GM12878 (cell line): Measurements from ENCODE around the gene COL7A1. TPM values are rescaled to one million over a fixed set of nuclear protein-coding genes. Genes with fewer than 3 reads are reported as not detected.
A peak's percentile ranks its signal among the peaks of the same experiment; 100 is the strongest.

Experiments
- ATAC-seq: fragments of 200-7000 bp; cut with Tn5 transposase; 3 replicates; pipeline ENCODE4 v1.9.1; 2020; ENCODE audit warnings: mild to moderate bottlenecking, moderate library complexity
- BruUV-seq: library from RNA; stranded (reverse); fragments of 400-500 nt; replicated peaks from 2 replicates; lab custom pipeline; 2021; lab: Mats Ljungman, UMichigan
- CTCF ChIA-PET: fragments of 300-600 bp; sonication (Branson Sonifier 250); formaldehyde crosslinking; extraction: SDS; loops from one replicate; lab custom pipeline; 2021; ENCODE audit warnings: inconsistent platforms; lab: Yijun Ruan, JAX
- POLR2A ChIA-PET: fragments of 350-600 bp; formaldehyde crosslinking; extraction: SDS; loops from one replicate; lab custom pipeline; 2021; ENCODE audit warnings: inconsistent platforms; lab: Charles Lee
- RAD21 ChIA-PET: fragments of 300-600 bp; sonication (Branson Sonifier 250); formaldehyde crosslinking; loops from one replicate; lab custom pipeline; 2023; ENCODE audit warnings: antibody characterized with exemption; ENCODE audit not compliant: unreplicated experiment; lab: Charles Lee
- SMC1A ChIA-PET: fragments of 300-600 bp; sonication (Branson Sonifier 250); formaldehyde crosslinking; loops from one replicate; lab custom pipeline; 2023; ENCODE audit not compliant: unreplicated experiment, uncharacterized antibody; lab: Charles Lee
- DNase-seq: peaks from one replicate; pipeline ENCODE4 v3.0.0-alpha.2; 2011; ENCODE audit warnings: low read depth, low spot score
- FAIRE-seq: peaks from 3 replicates; lab custom pipeline; 2011; peaks lifted over from hg19 to GRCh38; lab: Jason Lieb, UNC
- H2AFZ ChIP-seq: 2 replicates; pipeline ENCODE4 v1.6.0; 2011; ENCODE audit warnings: low read depth, low read length, control low read depth; ENCODE audit not compliant: control insufficient read depth
- H3K27ac ChIP-seq: 2 replicates; pipeline ENCODE4 v1.5.1; 2011; ENCODE audit warnings: control low read depth; ENCODE audit not compliant: control insufficient read depth, insufficient read depth
- H3K27me3 ChIP-seq, 2 experiments: replicated peaks in 1 of 2; 2 replicates each; pipeline versions ENCODE4 v1.6.0 to v1.6.1; 2011; ENCODE audit warnings: low read length in 1 of 2; ENCODE audit not compliant: control insufficient read depth in 2 of 2, insufficient read depth in 2 of 2
- H3K36me3 ChIP-seq, 2 experiments: 2 replicates each; pipeline ENCODE4 v1.5.1; 2011; ENCODE audit warnings: low read length in 1 of 2; ENCODE audit not compliant: control insufficient read depth in 2 of 2, insufficient read depth in 2 of 2
- H3K4me1 ChIP-seq: 2 replicates; pipeline ENCODE4 v1.6.1; 2011; ENCODE audit warnings: mild to moderate bottlenecking, low read length, moderate library complexity, mixed read lengths; ENCODE audit not compliant: control insufficient read depth, insufficient read depth
- H3K4me2 ChIP-seq: 2 replicates; pipeline ENCODE4 v1.6.0; 2011; ENCODE audit warnings: control low read depth; ENCODE audit not compliant: control insufficient read depth, insufficient read depth
- H3K4me3 ChIP-seq: fragments of 200-600 bp; sonication (generic); 2 replicates; pipeline ENCODE4 v1.5.1; 2016
- H3K79me2 ChIP-seq: 2 replicates; pipeline ENCODE4 v1.6.0; 2011; ENCODE audit warnings: low read length; ENCODE audit not compliant: control insufficient read depth, insufficient read depth
- H3K9ac ChIP-seq: 2 replicates; pipeline ENCODE4 v1.8.0; 2011; ENCODE audit warnings: low read length, control low read depth, mixed read lengths; ENCODE audit not compliant: control insufficient read depth, insufficient read depth
- H3K9me3 ChIP-seq: replicated peaks from 3 replicates; pipeline ENCODE4 v1.5.1; 2011; ENCODE audit warnings: mild to moderate bottlenecking, low read length; ENCODE audit not compliant: control insufficient read depth, insufficient read depth
- H4K20me1 ChIP-seq: 2 replicates; pipeline ENCODE4 v1.6.0; 2011; ENCODE audit not compliant: control insufficient read depth, insufficient read depth
- ATF7 ChIP-seq: fragments of 450-650 bp; IDR thresholded peaks from 2 replicates; pipeline ENCODE4 v1.6.1; 2016; ENCODE audit warnings: low read depth, mild to moderate bottlenecking
- ETV6 ChIP-seq, 2 experiments: fragments of 450-650 bp in 1 of 2; IDR thresholded peaks in 1 of 2; conservative IDR thresholded peaks in 1 of 2; 2 replicates each; pipeline ENCODE4 v1.6.1; 2014; ENCODE audit warnings: antibody characterized with exemption in 1 of 2, borderline replicate concordance in 1 of 2, low read depth in 1 of 2, mild to moderate bottlenecking in 1 of 2, moderate library complexity in 1 of 2
- HCFC1 ChIP-seq: fragments of 150-350 bp; IDR thresholded peaks from 2 replicates; pipeline ENCODE4 v1.6.1; 2014; ENCODE audit warnings: low read length
- IKZF2 ChIP-seq, 2 experiments: fragments of 450-650 bp; IDR thresholded peaks; 2 replicates each; pipeline ENCODE4 v1.6.1; 2017; ENCODE audit warnings: mild to moderate bottlenecking in 2 of 2, moderate library complexity in 2 of 2
- KLF5 ChIP-seq: fragments of 450-650 bp; IDR thresholded peaks from 2 replicates; pipeline ENCODE4 v1.6.1; 2014; ENCODE audit warnings: mild to moderate bottlenecking; ENCODE audit not compliant: partially characterized antibody
- POLR2AphosphoS2 ChIP-seq: IDR thresholded peaks from 2 replicates; pipeline ENCODE4 v1.6.1; 2011; ENCODE audit warnings: low read depth, mild to moderate bottlenecking, low read length, improper control_type of control experiment, moderate library complexity
- RELA ChIP-seq: fragments of 450-650 bp; IDR thresholded peaks from 2 replicates; pipeline ENCODE4 v1.8.0; 2014; ENCODE audit warnings: borderline replicate concordance; ENCODE audit not compliant: partially characterized antibody
- SRF ChIP-seq, 2 experiments: IDR thresholded peaks; 2 replicates each; pipeline ENCODE4 v1.6.1; 2011; ENCODE audit warnings: low read depth in 2 of 2, low read length in 2 of 2, mild to moderate bottlenecking in 1 of 2, moderate library complexity in 1 of 2
- YY1 ChIP-seq: IDR thresholded peaks from 2 replicates; pipeline ENCODE4 v1.6.1; 2011; ENCODE audit warnings: low read depth, mild to moderate bottlenecking, low read length
- WGBS: methylation state at CpG from one replicate; pipeline ENCODE4 v1.1.6; 2016; ENCODE audit warnings: low lambda C conversion rate; ENCODE audit not compliant: insufficient replicate concordance, insufficient coverage; ENCODE audit errors: missing lambda C conversion rate; 5-methylcytosine and 5-hydroxymethylcytosine counted together
- in situ Hi-C: fragments of 300-500 bp; cut with MboI; formaldehyde crosslinking; loops from 9 replicates; pipeline ENCODE4 v1.14.3; 2018; ENCODE audit warnings: mixed read lengths
- intact Hi-C: fragments of 100-400 bp; cut with micrococcal nuclease; formaldehyde crosslinking; loops from one replicate; pipeline ENCODE4 v1.14.2; 2022; ENCODE audit not compliant: unreplicated experiment
- polyA plus RNA-seq, 11 experiments: library from polyadenylated mRNA; depleted of rRNA in 4 of 11; unstranded in 6 of 11; stranded (reverse) in 5 of 11; fragments of >200 nt; fragmentation: Nextera tagmentation in 4 of 11; fragmentation: Illumina TruSeq in 1 of 11; extraction: Ambion mirVana in 4 of 11; extraction: Trizol in 1 of 11; gene quantifications; 1 replicate in 1 of 11; 2 replicates in 10 of 11; pipeline versions ENCODE4 v1.2.1 to v1.2.3, GENCODE V29; 2011 to 2016; ENCODE audit warnings: inconsistent platforms in 2 of 11, missing spikeins in 2 of 11, low read depth in 1 of 11
- total RNA-seq, 4 experiments: library from RNA; depleted of rRNA in 3 of 4; stranded (reverse); fragments of >200 nt in 3 of 4; fragmentation: Illumina TruSeq in 1 of 4; extraction: Trizol in 1 of 4; gene quantifications; 2 replicates each; pipeline versions ENCODE4 v1.2.1 to v1.2.3, GENCODE V29; 2013 to 2021
- TF ChIP-seq, protein P1 (sequence below): fragments of 450-650 bp; IDR thresholded peaks from 2 replicates; pipeline ENCODE4 v1.6.1; 2017; ENCODE audit warnings: low read depth, mild to moderate bottlenecking, moderate library complexity
- TF ChIP-seq, protein P2 (sequence below): fragments of 450-650 bp; IDR thresholded peaks from 2 replicates; pipeline ENCODE4 v1.6.1; 2016; ENCODE audit warnings: mild to moderate bottlenecking

The COL7A1 gene
- total and polyA plus RNA-seq, 10 of the 15 experiments (the other 5 are each of a cell fraction or from before 2014, with no cell fraction given): 0.01 to 1.9 (median 0.29) TPM; not detected in 1

DNA sequence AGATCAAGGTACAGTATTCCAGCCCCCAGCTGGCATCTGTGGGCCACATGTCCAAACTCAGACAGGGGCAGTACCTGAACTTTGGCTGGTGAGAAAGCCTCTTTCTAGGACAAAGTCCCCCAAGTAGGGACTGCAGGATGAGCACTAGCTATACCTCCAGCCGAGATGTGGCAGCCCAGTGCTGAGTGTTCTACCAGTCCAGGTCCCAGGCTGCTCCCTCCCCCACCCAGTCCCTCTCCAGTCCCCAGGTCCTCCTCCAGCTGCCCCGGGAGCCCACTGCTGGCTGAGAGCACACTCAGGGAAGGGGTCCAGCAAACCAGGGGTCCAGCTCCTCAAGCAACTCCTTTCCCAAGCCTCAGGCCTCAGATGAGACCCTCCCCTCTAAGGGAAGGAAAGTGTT is 38.6 kb upstream of the COL7A1 start:
- Histone ChIP-seq H3K27ac (no peak overlapping the region), H4K20me1 (no peaks in the 10 kb centered on the region), H3K79me2 (peaks cover 3% of the 10 kb centered on the region), H3K9ac (no peak overlapping the region), H3K4me2 (peak overlapping the region; percentile 58), H3K4me3 (0 out of 2 replicates have a peak overlapping the region, but pooled peaks have one; percentile 77), H3K9me3 (no peaks in the 10 kb centered on the region), H3K27me3 (no peaks in the 10 kb centered on the region), H3K4me1 (peaks cover 11% of the 10 kb centered on the region; the same call in 1 of the 2 replicates), H2AFZ (no peak overlapping the region), H3K36me3 (peaks cover 0 to 4% of the 10 kb centered on the region in 2 experiments; a peak in 3 of 4 replicates)
- TF ChIP-seq ATF7 (no peak), SRF (IDR thresholded peaks at IDR 0.05; ENCODE audit: low read depth in 2 of 2, low read length in 2 of 2) (no peak), IKZF2 (IDR thresholded peaks at IDR 0.05) (no peak), HCFC1 (no peak), KLF5 (no peak), YY1 (no peak), POLR2AphosphoS2 (no peak), RELA (no peak), ETV6 (conservative IDR thresholded peaks at IDR 0.05 in 1 of 2, IDR thresholded peaks at IDR 0.05 in 1 of 2; ENCODE audit: borderline replicate concordance in 1 of 2, low read depth in 1 of 2) (no peak)
- TF ChIP-seq, protein P1, sequence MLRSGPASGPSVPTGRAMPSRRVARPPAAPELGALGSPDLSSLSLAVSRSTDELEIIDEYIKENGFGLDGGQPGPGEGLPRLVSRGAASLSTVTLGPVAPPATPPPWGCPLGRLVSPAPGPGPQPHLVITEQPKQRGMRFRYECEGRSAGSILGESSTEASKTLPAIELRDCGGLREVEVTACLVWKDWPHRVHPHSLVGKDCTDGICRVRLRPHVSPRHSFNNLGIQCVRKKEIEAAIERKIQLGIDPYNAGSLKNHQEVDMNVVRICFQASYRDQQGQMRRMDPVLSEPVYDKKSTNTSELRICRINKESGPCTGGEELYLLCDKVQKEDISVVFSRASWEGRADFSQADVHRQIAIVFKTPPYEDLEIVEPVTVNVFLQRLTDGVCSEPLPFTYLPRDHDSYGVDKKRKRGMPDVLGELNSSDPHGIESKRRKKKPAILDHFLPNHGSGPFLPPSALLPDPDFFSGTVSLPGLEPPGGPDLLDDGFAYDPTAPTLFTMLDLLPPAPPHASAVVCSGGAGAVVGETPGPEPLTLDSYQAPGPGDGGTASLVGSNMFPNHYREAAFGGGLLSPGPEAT: no peak
- TF ChIP-seq, protein P2, sequence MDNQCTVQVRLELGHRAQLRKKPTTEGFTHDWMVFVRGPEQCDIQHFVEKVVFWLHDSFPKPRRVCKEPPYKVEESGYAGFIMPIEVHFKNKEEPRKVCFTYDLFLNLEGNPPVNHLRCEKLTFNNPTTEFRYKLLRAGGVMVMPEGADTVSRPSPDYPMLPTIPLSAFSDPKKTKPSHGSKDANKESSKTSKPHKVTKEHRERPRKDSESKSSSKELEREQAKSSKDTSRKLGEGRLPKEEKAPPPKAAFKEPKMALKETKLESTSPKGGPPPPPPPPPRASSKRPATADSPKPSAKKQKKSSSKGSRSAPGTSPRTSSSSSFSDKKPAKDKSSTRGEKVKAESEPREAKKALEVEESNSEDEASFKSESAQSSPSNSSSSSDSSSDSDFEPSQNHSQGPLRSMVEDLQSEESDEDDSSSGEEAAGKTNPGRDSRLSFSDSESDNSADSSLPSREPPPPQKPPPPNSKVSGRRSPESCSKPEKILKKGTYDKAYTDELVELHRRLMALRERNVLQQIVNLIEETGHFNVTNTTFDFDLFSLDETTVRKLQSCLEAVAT: no peak
- no peak for ATAC-seq
- BruUV-seq: no TSS peak
- FAIRE-seq: no peak
- CTCF ChIA-PET: interaction anchor here (1.4 to 4.6 kb wide), 7 partner anchors 10 to 354 kb away, joined by 3 to 48 read pairs (median 7); partner anchors contain the start of gene PFKFB4
- POLR2A ChIA-PET: interaction anchor here (1.7 kb wide), 1 partner anchor 161 kb away, joined by 5 read pairs; no protein-coding TSS in a partner anchor
- in situ Hi-C loops: no loop called here
- intact Hi-C loops: loop anchor here (2.0 kb wide), 2 partner anchors 25 to 29 kb away; partner anchors contain the start of genes CELSR3 and UQCRC1
- SMC1A ChIA-PET: no interaction called here
- RAD21 ChIA-PET: interaction anchor here (2.7 to 3.5 kb wide), 2 partner anchors 76 to 233 kb away, joined by 18 to 32 read pairs; partner anchors contain the start of gene PFKFB4
- WGBS: 72% methylated on average over 2 of the region's 2 CpGs
- no peak for DNase-seq
